HepG2 (cell line): ENCODE results near the gene RAD51D. TPM values are rescaled to one million over a fixed set of nuclear protein-coding genes. Genes with fewer than 3 reads are reported as not detected.

Source experiments
- ATM ChIP-seq: fragments of 450-650 bp; IDR thresholded peaks from 2 replicates; pipeline ENCODE4 v1.7.1; 2017; ENCODE audit warnings: mild to moderate bottlenecking, borderline replicate concordance
- CBX1 ChIP-seq: IDR thresholded peaks from one replicate; pipeline ENCODE4 v1.6.1; 2016; ENCODE audit warnings: antibody characterized with exemption, low read depth
- HNF4G ChIP-seq, 2 experiments: sonication (generic) in 1 of 2; formaldehyde crosslinking in 1 of 2; IDR thresholded peaks; 2 replicates each; pipeline versions ENCODE4 v1.4.0 to v1.6.1; 2011 to 2020; ENCODE audit warnings: borderline replicate concordance in 2 of 2, low read depth in 2 of 2, mild to moderate bottlenecking in 2 of 2, low read length in 1 of 2, missing genetic modification reagents in 1 of 2, moderate library complexity in 1 of 2
- IKZF1 ChIP-seq: fragments of 450-650 bp; IDR thresholded peaks from 2 replicates; pipeline ENCODE4 v1.7.1; 2016
- NCOA5 ChIP-seq: sonication (generic); formaldehyde crosslinking; IDR thresholded peaks from 2 replicates; pipeline ENCODE4 v1.4.0; 2020; ENCODE audit warnings: missing genetic modification reagents
- POLR2AphosphoS2 ChIP-seq: IDR thresholded peaks from 2 replicates; pipeline ENCODE4 v1.6.1; 2011; ENCODE audit warnings: low read depth, low read length, improper control_type of control experiment
- RARG ChIP-seq: sonication (generic); formaldehyde crosslinking; IDR thresholded peaks from 2 replicates; pipeline ENCODE4 v1.4.0; 2020; ENCODE audit warnings: low read depth, mild to moderate bottlenecking, missing genetic modification reagents
- SYNCRIP ChIP-seq: fragments of 200-400 bp; formaldehyde crosslinking; IDR thresholded peaks from 2 replicates; pipeline ENCODE4 v1.6.1; 2018; ENCODE audit warnings: mild to moderate bottlenecking, low read depth, low read length; ENCODE audit not compliant: insufficient read depth
- ZBTB1 ChIP-seq: sonication (generic); formaldehyde crosslinking; IDR thresholded peaks from 2 replicates; pipeline ENCODE4 v1.4.0; 2020; ENCODE audit warnings: missing genetic modification reagents, borderline replicate concordance
- ZBTB8A ChIP-seq: sonication (generic); formaldehyde crosslinking; IDR thresholded peaks from 2 replicates; pipeline ENCODE4 v1.4.0; 2020; ENCODE audit warnings: mild to moderate bottlenecking, low read depth, missing genetic modification reagents, borderline replicate concordance
- ZNF232 ChIP-seq: sonication (generic); formaldehyde crosslinking; IDR thresholded peaks from 2 replicates; pipeline ENCODE4 v1.4.0; 2020; ENCODE audit warnings: missing genetic modification reagents, borderline replicate concordance
- ZNF335 ChIP-seq: sonication (generic); formaldehyde crosslinking; IDR thresholded peaks from 2 replicates; pipeline ENCODE4 v1.4.0; 2020; ENCODE audit warnings: missing genetic modification reagents
- ZNF431 ChIP-seq: sonication (generic); formaldehyde crosslinking; IDR thresholded peaks from 2 replicates; pipeline ENCODE4 v1.9.0; 2022; ENCODE audit warnings: missing genetic modification reagents, low read depth, mild to moderate bottlenecking, borderline replicate concordance
- ZNF644 ChIP-seq: IDR thresholded peaks from 2 replicates; pipeline ENCODE4 v1.6.1; 2016; ENCODE audit warnings: low read depth
- ZNF780A ChIP-seq: sonication (generic); formaldehyde crosslinking; IDR thresholded peaks from 2 replicates; pipeline ENCODE4 v1.8.0; 2022; ENCODE audit warnings: mild to moderate bottlenecking, missing genetic modification reagents, moderate library complexity
- ZZZ3 ChIP-seq: sonication (generic); formaldehyde crosslinking; IDR thresholded peaks from 2 replicates; pipeline ENCODE4 v1.4.0; 2020; ENCODE audit warnings: missing genetic modification reagents, mild to moderate bottlenecking, borderline replicate concordance
- polyA plus RNA-seq, 8 experiments: library from polyadenylated mRNA; depleted of rRNA in 3 of 8; stranded (reverse) in 7 of 8; unstranded in 1 of 8; fragments of >200 nt; fragmentation: Illumina TruSeq in 4 of 8; extraction: Trizol in 4 of 8; gene quantifications; 2 replicates each; pipeline versions ENCODE4 v1.2.1 to v1.2.3, GENCODE V29; 2011 to 2016; ENCODE audit warnings: low read depth in 4 of 8, missing spikeins in 1 of 8, mixed read lengths in 1 of 8; ENCODE audit not compliant: insufficient read depth in 1 of 8
- total RNA-seq, 5 experiments: library from RNA; depleted of rRNA; stranded (reverse); fragments of >200 nt; fragmentation: Illumina TruSeq; extraction: Trizol; gene quantifications; 2 replicates each; pipeline ENCODE4 v1.2.3, GENCODE V29; 2016; ENCODE audit warnings: low read depth in 1 of 5
- TF ChIP-seq, protein P1 (sequence below): sonication (generic); formaldehyde crosslinking; IDR thresholded peaks from 2 replicates; pipeline ENCODE4 v1.4.0; 2020; ENCODE audit warnings: missing genetic modification reagents
- TF ChIP-seq, protein P2 (sequence below): sonication (generic); formaldehyde crosslinking; conservative IDR thresholded peaks from 2 replicates; pipeline ENCODE4 v1.8.0; 2022; ENCODE audit warnings: low read depth, missing genetic modification reagents
- TF ChIP-seq, protein P3 (sequence below): sonication (generic); formaldehyde crosslinking; IDR thresholded peaks from 2 replicates; pipeline ENCODE4 v1.5.1; 2020; ENCODE audit warnings: mild to moderate bottlenecking, missing genetic modification reagents, borderline replicate concordance
- TF ChIP-seq, protein P4 (sequence below): sonication (generic); formaldehyde crosslinking; IDR thresholded peaks from 2 replicates; pipeline ENCODE4 v1.4.0; 2020; ENCODE audit warnings: missing genetic modification reagents
- TF ChIP-seq, protein P5 (sequence below): sonication (generic); formaldehyde crosslinking; IDR thresholded peaks from 2 replicates; pipeline ENCODE4 v1.4.0; 2020; ENCODE audit warnings: mild to moderate bottlenecking, missing genetic modification reagents
- TF ChIP-seq, protein P6 (sequence below): IDR thresholded peaks from 2 replicates; pipeline ENCODE4 v1.6.1; 2016

The RAD51D gene
- total and polyA plus RNA-seq, 2 of the 13 experiments (the other 11 are each of a cell fraction or from before 2014, with no cell fraction given), result 6.7 to 13.1 TPM

DNA sequence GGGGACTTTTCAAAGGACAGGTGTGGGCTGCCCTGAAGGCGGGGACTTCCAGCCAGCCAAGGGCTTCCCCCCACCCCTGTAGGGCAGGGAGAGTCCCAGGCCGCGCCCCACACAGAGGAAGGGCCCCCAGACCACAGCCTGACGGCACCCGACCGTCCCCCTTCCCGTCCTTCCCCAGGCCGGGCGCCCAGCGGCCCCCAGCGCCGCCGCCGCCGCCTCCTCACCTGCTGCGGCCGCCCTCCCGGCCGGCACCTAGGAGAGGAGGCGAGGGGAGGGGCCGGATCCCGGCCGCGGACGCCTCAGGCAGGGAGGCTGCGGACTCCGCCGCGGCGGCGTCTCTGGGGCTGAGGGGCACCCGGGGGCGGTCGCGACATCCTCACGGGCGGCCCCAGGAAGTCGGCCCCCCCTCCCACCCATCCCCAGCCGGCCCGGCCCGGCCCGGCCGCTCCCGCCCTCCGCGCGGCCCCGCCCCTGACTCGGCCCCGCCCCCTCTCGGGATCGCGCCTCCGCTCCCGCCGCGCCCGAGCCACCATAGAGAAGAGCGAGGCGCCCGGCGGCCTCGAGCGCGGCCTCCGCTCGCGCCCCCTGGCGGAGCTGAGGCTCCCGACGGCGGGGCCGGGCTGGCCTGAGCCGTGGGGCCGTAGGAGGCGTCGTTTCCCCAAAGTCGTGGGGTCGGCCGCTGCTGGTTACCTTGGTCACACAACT is 30.6 kb downstream of the RAD51D start (continued):
- TF ChIP-seq HNF4G (IDR thresholded peaks at IDR 0.05; ENCODE audit: borderline replicate concordance, low read depth, low read length) (no peak; the same call in 1 of the 2 replicates), HNF4G (CRISPR knock-in tag; IDR thresholded peaks at IDR 0.05; ENCODE audit: borderline replicate concordance, low read depth) (no peak; the same call in 1 of the 2 replicates), ZNF644 (CRISPR knock-in tag) (no peak), ZNF431 (no peak), CBX1 (no peak), ATM (no peak), RARG (CRISPR knock-in tag) (no peak), ZBTB1 (CRISPR knock-in tag) (no peak), POLR2AphosphoS2 (no peak), ZZZ3 (CRISPR knock-in tag) (no peak), IKZF1 (no peak), ZBTB8A (no peak), ZNF232 (CRISPR knock-in tag) (no peak), NCOA5 (CRISPR knock-in tag) (no peak), ZNF780A (CRISPR knock-in tag) (no peak), SYNCRIP (no peak), ZNF335 (CRISPR knock-in tag) (no peak)
- TF ChIP-seq, protein P1, sequence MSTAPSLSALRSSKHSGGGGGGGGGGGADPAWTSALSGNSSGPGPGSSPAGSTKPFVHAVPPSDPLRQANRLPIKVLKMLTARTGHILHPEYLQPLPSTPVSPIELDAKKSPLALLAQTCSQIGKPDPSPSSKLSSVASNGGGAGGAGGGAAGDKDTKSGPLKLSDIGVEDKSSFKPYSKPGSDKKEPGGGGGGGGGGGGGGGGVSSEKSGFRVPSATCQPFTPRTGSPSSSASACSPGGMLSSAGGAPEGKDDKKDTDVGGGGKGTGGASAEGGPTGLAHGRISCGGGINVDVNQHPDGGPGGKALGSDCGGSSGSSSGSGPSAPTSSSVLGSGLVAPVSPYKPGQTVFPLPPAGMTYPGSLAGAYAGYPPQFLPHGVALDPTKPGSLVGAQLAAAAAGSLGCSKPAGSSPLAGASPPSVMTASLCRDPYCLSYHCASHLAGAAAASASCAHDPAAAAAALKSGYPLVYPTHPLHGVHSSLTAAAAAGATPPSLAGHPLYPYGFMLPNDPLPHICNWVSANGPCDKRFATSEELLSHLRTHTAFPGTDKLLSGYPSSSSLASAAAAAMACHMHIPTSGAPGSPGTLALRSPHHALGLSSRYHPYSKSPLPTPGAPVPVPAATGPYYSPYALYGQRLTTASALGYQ (CRISPR knock-in tag), result no peak
- TF ChIP-seq, protein P2, sequence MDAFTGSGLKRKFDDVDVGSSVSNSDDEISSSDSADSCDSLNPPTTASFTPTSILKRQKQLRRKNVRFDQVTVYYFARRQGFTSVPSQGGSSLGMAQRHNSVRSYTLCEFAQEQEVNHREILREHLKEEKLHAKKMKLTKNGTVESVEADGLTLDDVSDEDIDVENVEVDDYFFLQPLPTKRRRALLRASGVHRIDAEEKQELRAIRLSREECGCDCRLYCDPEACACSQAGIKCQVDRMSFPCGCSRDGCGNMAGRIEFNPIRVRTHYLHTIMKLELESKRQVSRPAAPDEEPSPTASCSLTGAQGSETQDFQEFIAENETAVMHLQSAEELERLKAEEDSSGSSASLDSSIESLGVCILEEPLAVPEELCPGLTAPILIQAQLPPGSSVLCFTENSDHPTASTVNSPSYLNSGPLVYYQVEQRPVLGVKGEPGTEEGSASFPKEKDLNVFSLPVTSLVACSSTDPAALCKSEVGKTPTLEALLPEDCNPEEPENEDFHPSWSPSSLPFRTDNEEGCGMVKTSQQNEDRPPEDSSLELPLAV (CRISPR knock-in tag), result no peak
- TF ChIP-seq, protein P3, sequence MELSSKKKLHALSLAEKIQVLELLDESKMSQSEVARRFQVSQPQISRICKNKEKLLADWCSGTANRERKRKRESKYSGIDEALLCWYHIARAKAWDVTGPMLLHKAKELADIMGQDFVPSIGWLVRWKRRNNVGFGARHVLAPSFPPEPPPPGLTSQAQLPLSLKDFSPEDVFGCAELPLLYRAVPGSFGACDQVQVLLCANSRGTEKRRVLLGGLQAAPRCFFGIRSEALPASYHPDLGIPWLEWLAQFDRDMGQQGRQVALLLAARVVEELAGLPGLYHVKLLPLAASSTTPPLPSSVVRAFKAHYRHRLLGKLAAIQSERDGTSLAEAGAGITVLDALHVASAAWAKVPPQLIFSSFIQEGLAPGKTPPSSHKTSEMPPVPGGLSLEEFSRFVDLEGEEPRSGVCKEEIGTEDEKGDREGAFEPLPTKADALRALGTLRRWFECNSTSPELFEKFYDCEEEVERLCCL (CRISPR knock-in tag), result no peak
- TF ChIP-seq, protein P4, sequence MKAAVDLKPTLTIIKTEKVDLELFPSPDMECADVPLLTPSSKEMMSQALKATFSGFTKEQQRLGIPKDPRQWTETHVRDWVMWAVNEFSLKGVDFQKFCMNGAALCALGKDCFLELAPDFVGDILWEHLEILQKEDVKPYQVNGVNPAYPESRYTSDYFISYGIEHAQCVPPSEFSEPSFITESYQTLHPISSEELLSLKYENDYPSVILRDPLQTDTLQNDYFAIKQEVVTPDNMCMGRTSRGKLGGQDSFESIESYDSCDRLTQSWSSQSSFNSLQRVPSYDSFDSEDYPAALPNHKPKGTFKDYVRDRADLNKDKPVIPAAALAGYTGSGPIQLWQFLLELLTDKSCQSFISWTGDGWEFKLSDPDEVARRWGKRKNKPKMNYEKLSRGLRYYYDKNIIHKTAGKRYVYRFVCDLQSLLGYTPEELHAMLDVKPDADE (CRISPR knock-in tag), result peak; percentile 31; the same call in 1 of the 2 replicates
- TF ChIP-seq, protein P5, sequence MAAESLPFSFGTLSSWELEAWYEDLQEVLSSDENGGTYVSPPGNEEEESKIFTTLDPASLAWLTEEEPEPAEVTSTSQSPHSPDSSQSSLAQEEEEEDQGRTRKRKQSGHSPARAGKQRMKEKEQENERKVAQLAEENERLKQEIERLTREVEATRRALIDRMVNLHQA (CRISPR knock-in tag), result no peak
- TF ChIP-seq, protein P6, sequence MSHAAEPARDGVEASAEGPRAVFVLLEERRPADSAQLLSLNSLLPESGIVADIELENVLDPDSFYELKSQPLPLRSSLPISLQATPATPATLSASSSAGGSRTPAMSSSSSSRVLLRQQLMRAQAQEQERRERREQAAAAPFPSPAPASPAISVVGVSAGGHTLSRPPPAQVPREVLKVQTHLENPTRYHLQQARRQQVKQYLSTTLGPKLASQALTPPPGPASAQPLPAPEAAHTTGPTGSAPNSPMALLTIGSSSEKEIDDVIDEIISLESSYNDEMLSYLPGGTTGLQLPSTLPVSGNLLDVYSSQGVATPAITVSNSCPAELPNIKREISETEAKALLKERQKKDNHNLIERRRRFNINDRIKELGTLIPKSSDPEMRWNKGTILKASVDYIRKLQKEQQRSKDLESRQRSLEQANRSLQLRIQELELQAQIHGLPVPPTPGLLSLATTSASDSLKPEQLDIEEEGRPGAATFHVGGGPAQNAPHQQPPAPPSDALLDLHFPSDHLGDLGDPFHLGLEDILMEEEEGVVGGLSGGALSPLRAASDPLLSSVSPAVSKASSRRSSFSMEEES (CRISPR knock-in tag), result no peak
